A549 (cell line): ENCODE data around the gene DNAAF2. TPM values are rescaled to one million over a fixed set of nuclear protein-coding genes. Genes with fewer than 3 reads are reported as not detected.
A peak's percentile ranks its signal among the peaks of the same experiment; 100 is the strongest.

Experiments used
- ATAC-seq, 2 experiments: fragments of 200-7000 bp in 1 of 2; fragments of >200 bp in 1 of 2; cut with Nextera tagmentation in 1 of 2; cut with Tn5 transposase in 1 of 2; 3 replicates each; pipeline versions ENCODE4 v1.8.0 to v1.9.1; 2018 to 2020; ENCODE audit warnings: mild to moderate bottlenecking in 1 of 2, moderate library complexity in 1 of 2
- CTCF ChIA-PET: fragments of 300-600 bp; sonication (Branson Sonifier 250); formaldehyde crosslinking; extraction: SDS; loops from one replicate; lab custom pipeline; 2021; ENCODE audit warnings: antibody characterized with exemption, inconsistent platforms; lab: Yijun Ruan, JAX
- POLR2A ChIA-PET: fragments of 350-600 bp; formaldehyde crosslinking; extraction: SDS; loops from one replicate; lab custom pipeline; 2021; ENCODE audit warnings: antibody characterized with exemption, inconsistent platforms; lab: Yijun Ruan, JAX
- DNase-seq, 2 experiments: peaks; one replicate each; pipeline versions ENCODE4 v3.0.0 to v3.0.0-alpha.2; 2011 to 2016; ENCODE audit warnings: low read depth in 1 of 2, low spot score in 1 of 2
- FAIRE-seq: peaks from 2 replicates; lab custom pipeline; 2011; peaks lifted over from hg19 to GRCh38; lab: Jason Lieb, UNC
- H3K27ac ChIP-seq, 2 experiments: fragments of >200 bp; sonication (Bioruptor Twin); formaldehyde crosslinking; 3 replicates each; pipeline ENCODE4 v1.5.1; 2016 to 2017
- H3K4me1 ChIP-seq: fragments of >200 bp; sonication (Bioruptor Twin); formaldehyde crosslinking; 3 replicates; pipeline ENCODE4 v1.6.1; 2016
- H3K4me2 ChIP-seq: fragments of >200 bp; sonication (Bioruptor Twin); formaldehyde crosslinking; 3 replicates; pipeline ENCODE4 v1.6.1; 2016
- H3K4me3 ChIP-seq: fragments of >200 bp; sonication (Bioruptor Twin); formaldehyde crosslinking; 3 replicates; pipeline ENCODE4 v1.5.1; 2016
- H3K9me3 ChIP-seq: fragments of >200 bp; sonication (Bioruptor Twin); formaldehyde crosslinking; 3 replicates; pipeline ENCODE4 v1.6.1; 2016
- CBX2 ChIP-seq: fragments of 200-600 bp; sonication (generic); IDR thresholded peaks from 2 replicates; pipeline ENCODE4 v1.6.1; 2016; ENCODE audit warnings: low read depth, mild to moderate bottlenecking, borderline replicate concordance
- CHD2 ChIP-seq: fragments of 150-350 bp; IDR thresholded peaks from 2 replicates; pipeline ENCODE4 v1.6.1; 2014; ENCODE audit warnings: low read length; ENCODE audit not compliant: partially characterized antibody
- ELK1 ChIP-seq: fragments of 150-350 bp; IDR thresholded peaks from 2 replicates; pipeline ENCODE4 v1.6.1; 2014; ENCODE audit warnings: low read depth, mild to moderate bottlenecking, low read length
- ESRRA ChIP-seq: fragments of 150-350 bp; IDR thresholded peaks from 2 replicates; pipeline ENCODE4 v1.6.1; 2014; ENCODE audit warnings: mild to moderate bottlenecking, low read length, borderline replicate concordance
- FOXS1 ChIP-seq: fragments of 250-450 bp; sonication (Bioruptor Pico); IDR thresholded peaks from 2 replicates; pipeline ENCODE4 v1.5.0; 2020; ENCODE audit warnings: mild to moderate bottlenecking, moderate library complexity
- HEYL ChIP-seq: fragments of 250-450 bp; sonication (Bioruptor Pico); IDR thresholded peaks from 2 replicates; pipeline ENCODE4 v1.8.0; 2021; ENCODE audit warnings: mild to moderate bottlenecking, moderate library complexity
- HOXA7 ChIP-seq: fragments of 250-450 bp; sonication (Bioruptor Pico); IDR thresholded peaks from 2 replicates; pipeline ENCODE4 v1.5.0; 2020; ENCODE audit warnings: mild to moderate bottlenecking, moderate library complexity
- KDM1A ChIP-seq: fragments of 200-600 bp; sonication (generic); IDR thresholded peaks from 2 replicates; pipeline ENCODE4 v1.6.1; 2016; ENCODE audit warnings: low read depth, mild to moderate bottlenecking
- MAFK ChIP-seq: fragments of 450-650 bp; IDR thresholded peaks from 2 replicates; pipeline ENCODE4 v1.6.1; 2014; ENCODE audit not compliant: partially characterized antibody
- MYC ChIP-seq: IDR thresholded peaks from 2 replicates; pipeline ENCODE4 v1.6.1; 2012; ENCODE audit warnings: mild to moderate bottlenecking, inconsistent platforms, low read length, improper control_type of control experiment, borderline replicate concordance
- NPAS2 ChIP-seq: fragments of 250-450 bp; sonication (Bioruptor Pico); IDR thresholded peaks from 2 replicates; pipeline ENCODE4 v1.8.0; 2022; ENCODE audit warnings: mild to moderate bottlenecking, moderate library complexity, borderline replicate concordance
- RCOR1 ChIP-seq: fragments of 150-350 bp; IDR thresholded peaks from 2 replicates; pipeline ENCODE4 v1.6.1; 2014; ENCODE audit warnings: antibody characterized with exemption, low read length, low read depth
- REST ChIP-seq: fragments of 200-600 bp; sonication (generic); IDR thresholded peaks from 2 replicates; pipeline ENCODE4 v1.6.1; 2016; ENCODE audit warnings: antibody characterized with exemption, mild to moderate bottlenecking, moderate library complexity
- SREBF2 ChIP-seq: fragments of 450-650 bp; IDR thresholded peaks from 2 replicates; pipeline ENCODE4 v1.6.1; 2014; ENCODE audit warnings: mild to moderate bottlenecking, moderate library complexity
- TFCP2L1 ChIP-seq: fragments of 250-450 bp; sonication (Bioruptor Pico); IDR thresholded peaks from 2 replicates; pipeline ENCODE4 v1.5.0; 2021; ENCODE audit warnings: mild to moderate bottlenecking
- ZNF302 ChIP-seq: fragments of 250-450 bp; sonication (Bioruptor Pico); IDR thresholded peaks from 2 replicates; pipeline ENCODE4 v1.9.0; 2021; ENCODE audit warnings: inconsistent platforms, mild to moderate bottlenecking, moderate library complexity
- WGBS: methylation state at CpG from one replicate; pipeline ENCODE4 v1.1.6; 2017; ENCODE audit errors: missing lambda C conversion rate; 5-methylcytosine and 5-hydroxymethylcytosine counted together
- polyA plus RNA-seq, 4 experiments: library from polyadenylated mRNA; depleted of rRNA in 3 of 4; stranded (reverse); fragments of >200 nt; fragmentation: RNase III in 1 of 4; extraction: RNeasy Plus Mini Kit Qiagen cat#74134 plus additional on column Dnase treatment in 1 of 4; gene quantifications; 2 replicates in 3 of 4; 3 replicates in 1 of 4; pipeline ENCODE4 v1.2.3, GENCODE V29; 2011 to 2017
- TF ChIP-seq, protein P1 (sequence below): fragments of >200 bp; sonication (Bioruptor Twin); formaldehyde crosslinking; IDR thresholded peaks from 3 replicates; pipeline ENCODE4 v1.6.1; 2016

Gene DNAAF2
- polyA plus RNA-seq, 2 of the 4 experiments (the other 2 are of a cell fraction): 12.1 to 14.1 TPM

DNA sequence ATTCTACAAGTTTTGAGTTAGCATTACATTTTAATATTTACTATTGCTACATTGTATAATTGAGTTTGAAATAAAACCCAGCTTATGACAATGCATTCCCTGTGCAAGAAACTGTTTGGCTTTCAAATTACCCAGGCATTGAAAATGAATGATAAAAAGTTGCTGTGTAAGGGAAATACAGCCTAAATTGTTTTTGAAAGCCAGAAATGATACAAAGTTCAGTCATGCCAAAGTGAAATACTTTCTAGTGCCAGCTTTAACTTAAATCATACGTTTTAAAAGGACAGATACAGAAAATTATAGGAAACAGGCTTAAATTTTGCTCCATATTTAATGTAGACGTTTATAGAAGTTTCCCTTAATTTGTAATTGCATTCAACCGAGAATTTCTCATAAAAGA is 11.7 kb downstream of the DNAAF2 start:
- no peak overlapping the region for H3K4me3 ChIP-seq
- ATAC-seq (no peak), FAIRE-seq (no peak), DNase-seq (no peak)
- CTCF ChIA-PET: interaction anchor here (1.2 to 5.2 kb wide), 4 partner anchors 10 to 144 kb away, joined by 3 to 55 read pairs (median 5); partner anchors contain the start of genes DNAAF2, KLHDC2, LRR1 and RPS29
- WGBS: 51% methylated on average over 3 of the region's 3 CpGs
- H3K27ac ChIP-seq: no peak overlapping the region
- TF ChIP-seq MAFK: peak; percentile 77
- TF ChIP-seq, protein P1, sequence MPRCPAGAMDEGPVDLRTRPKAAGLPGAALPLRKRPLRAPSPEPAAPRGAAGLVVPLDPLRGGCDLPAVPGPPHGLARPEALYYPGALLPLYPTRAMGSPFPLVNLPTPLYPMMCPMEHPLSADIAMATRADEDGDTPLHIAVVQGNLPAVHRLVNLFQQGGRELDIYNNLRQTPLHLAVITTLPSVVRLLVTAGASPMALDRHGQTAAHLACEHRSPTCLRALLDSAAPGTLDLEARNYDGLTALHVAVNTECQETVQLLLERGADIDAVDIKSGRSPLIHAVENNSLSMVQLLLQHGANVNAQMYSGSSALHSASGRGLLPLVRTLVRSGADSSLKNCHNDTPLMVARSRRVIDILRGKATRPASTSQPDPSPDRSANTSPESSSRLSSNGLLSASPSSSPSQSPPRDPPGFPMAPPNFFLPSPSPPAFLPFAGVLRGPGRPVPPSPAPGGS: no peak
- H3K4me1 ChIP-seq: peaks cover 41% of the 10 kb centered on the region
- POLR2A ChIA-PET: no interaction called here
- no peaks in the 10 kb centered on the region for H3K9me3 ChIP-seq
- H3K4me2 ChIP-seq: peak overlapping the region; percentile 94

DNA sequence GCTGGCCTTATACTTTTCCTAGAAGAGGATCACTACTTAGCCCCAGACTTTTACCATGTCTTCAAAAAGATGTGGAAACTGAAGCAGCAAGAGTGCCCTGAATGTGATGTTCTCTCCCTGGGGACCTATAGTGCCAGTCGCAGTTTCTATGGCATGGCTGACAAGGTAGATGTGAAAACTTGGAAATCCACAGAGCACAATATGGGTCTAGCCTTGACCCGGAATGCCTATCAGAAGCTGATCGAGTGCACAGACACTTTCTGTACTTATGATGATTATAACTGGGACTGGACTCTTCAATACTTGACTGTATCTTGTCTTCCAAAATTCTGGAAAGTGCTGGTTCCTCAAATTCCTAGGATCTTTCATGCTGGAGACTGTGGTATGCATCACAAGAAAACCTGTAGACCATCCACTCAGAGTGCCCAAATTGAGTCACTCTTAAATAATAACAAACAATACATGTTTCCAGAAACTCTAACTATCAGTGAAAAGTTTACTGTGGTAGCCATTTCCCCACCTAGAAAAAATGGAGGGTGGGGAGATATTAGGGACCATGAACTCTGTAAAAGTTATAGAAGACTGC is 12.9 kb downstream of the DNAAF2 start:
- Histone ChIP-seq H3K4me1 (peaks cover 53% of the 10 kb centered on the region), H3K4me2 (peak overlapping the region; percentile 94), H3K4me3 (peak overlapping the region; percentile 78), H3K27ac (peak overlapping the region; percentile 95 to 96; a peak in 5 of 6 replicates), H3K9me3 (no peaks in the 10 kb centered on the region)
- POLR2A ChIA-PET: interaction anchor here (0.6 to 3.3 kb wide), 4 partner anchors 10 to 180 kb away, joined by 3 to 46 read pairs (median 14); partner anchors contain the start of genes DNAAF2 and KLHDC2
- FAIRE-seq (no peak), ATAC-seq (no peak), DNase-seq (no peak)
- CTCF ChIA-PET: interaction anchor here (1.5 to 5.2 kb wide), 4 partner anchors 10 to 146 kb away, joined by 4 to 55 read pairs (median 6); partner anchors contain the start of genes DNAAF2, KLHDC2 and LRR1
- 19% methylated on average over 3 of the region's 3 CpGs for WGBS
- TF ChIP-seq FOXS1 (CRISPR knock-in tag) (no peak), MYC (no peak), KDM1A (no peak), RCOR1 (no peak), ZNF302 (CRISPR knock-in tag) (no peak), ELK1 (no peak), REST (no peak), HOXA7 (CRISPR knock-in tag) (no peak), CHD2 (no peak), HEYL (CRISPR knock-in tag) (no peak), NPAS2 (CRISPR knock-in tag) (no peak), TFCP2L1 (CRISPR knock-in tag) (no peak), SREBF2 (no peak), ESRRA (no peak), CBX2 (no peak)
- TF ChIP-seq, protein P1: no peak
